Measurements from ENCODE around the gene RIPK4.

DNA sequence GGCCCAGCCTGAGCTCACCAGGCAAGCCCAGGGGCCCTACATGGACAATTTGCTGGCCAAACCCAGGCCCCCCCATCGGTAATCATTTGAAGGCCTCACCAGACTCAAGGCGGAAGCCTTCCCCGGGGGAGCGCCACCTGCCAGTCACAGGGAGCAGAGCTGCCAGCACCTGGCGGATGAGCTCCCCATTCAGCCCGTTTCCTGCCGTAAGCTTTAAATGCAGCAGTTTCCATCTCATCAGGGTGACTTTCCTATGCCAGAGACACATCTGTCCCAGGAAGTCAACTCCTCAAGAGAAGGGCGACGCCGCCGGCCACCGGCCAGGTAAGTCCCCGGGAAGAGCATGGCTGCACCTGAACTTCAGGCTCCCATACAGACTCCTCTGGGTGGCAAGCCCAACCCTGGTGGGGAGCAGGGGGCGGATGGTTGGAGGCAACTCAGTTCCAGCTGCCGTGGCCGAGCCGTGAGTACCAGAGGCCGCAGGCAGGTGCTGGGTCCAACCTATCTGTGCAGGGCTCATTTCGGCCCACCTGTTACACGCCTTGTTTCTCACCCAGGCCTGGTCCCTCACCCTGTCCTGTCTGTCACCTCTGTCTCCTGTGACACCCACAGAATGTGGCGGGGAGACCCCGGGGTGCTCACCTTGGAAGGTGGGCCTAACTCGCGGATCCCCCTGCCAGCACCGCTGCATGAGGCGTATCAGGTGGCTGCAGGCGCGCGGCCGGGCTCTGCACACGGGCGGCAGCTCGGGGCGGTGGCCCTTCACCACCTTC is 20.7 kb downstream of the RIPK4 start:
- TF ChIP-seq, protein P1, sequence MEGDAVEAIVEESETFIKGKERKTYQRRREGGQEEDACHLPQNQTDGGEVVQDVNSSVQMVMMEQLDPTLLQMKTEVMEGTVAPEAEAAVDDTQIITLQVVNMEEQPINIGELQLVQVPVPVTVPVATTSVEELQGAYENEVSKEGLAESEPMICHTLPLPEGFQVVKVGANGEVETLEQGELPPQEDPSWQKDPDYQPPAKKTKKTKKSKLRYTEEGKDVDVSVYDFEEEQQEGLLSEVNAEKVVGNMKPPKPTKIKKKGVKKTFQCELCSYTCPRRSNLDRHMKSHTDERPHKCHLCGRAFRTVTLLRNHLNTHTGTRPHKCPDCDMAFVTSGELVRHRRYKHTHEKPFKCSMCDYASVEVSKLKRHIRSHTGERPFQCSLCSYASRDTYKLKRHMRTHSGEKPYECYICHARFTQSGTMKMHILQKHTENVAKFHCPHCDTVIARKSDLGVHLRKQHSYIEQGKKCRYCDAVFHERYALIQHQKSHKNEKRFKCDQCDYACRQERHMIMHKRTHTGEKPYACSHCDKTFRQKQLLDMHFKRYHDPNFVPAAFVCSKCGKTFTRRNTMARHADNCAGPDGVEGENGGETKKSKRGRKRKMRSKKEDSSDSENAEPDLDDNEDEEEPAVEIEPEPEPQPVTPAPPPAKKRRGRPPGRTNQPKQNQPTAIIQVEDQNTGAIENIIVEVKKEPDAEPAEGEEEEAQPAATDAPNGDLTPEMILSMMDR (conservative IDR thresholded peaks at IDR 0.05) = no peak
- TF ChIP-seq ZFX (IDR thresholded peaks at IDR 0.05) = no peak
